Upper lobe of left lung (tissue), 6 donors: ENCODE data around the gene LARGE1. TPM values are rescaled to one million over a fixed set of nuclear protein-coding genes. Genes with fewer than 3 reads are reported as not detected.

Experiments
- ATAC-seq, 2 donors: fragments of 200-7000 bp; cut with Tn5 transposase; one replicate each; pipeline ENCODE4 v1.9.1; 2022; ENCODE audit warnings: mild to moderate bottlenecking in 2 of 2, moderate library complexity in 2 of 2; ENCODE audit not compliant: low FRiP score in 2 of 2
- DNase-seq, 2 donors: peaks; one replicate each; pipeline ENCODE4 v3.0.0-alpha.2; 2019 to 2020
- H3K27ac ChIP-seq, 4 donors: fragments of 200-600 bp; sonication (generic); one replicate each; pipeline ENCODE4 v1.5.1; 2016 to 2019
- H3K27me3 ChIP-seq, 4 donors: fragments of 200-600 bp; sonication (generic); one replicate each; pipeline ENCODE4 v1.5.1; 2017 to 2019
- H3K36me3 ChIP-seq, 4 donors: fragments of 200-600 bp; sonication (generic); one replicate each; pipeline ENCODE4 v1.5.1; 2016 to 2019
- H3K4me1 ChIP-seq, 4 donors: fragments of 200-600 bp; sonication (generic); one replicate each; pipeline ENCODE4 v1.5.1; 2018 to 2019
- H3K4me3 ChIP-seq, 4 donors: fragments of 200-600 bp; sonication (generic); one replicate each; pipeline ENCODE4 v1.5.1; 2017 to 2019; ENCODE audit warnings: mild to moderate bottlenecking in 2 of 4, moderate library complexity in 1 of 4
- H3K9me3 ChIP-seq, 4 donors: fragments of 200-600 bp; sonication (generic); one replicate each; pipeline ENCODE4 v1.5.1; 2018 to 2019
- CTCF ChIP-seq, 6 experiments: fragments of 450-650 bp in 4 of 6; fragments of 200-600 bp in 2 of 6; sonication (generic) in 2 of 6; IDR thresholded peaks; one replicate each; pipeline ENCODE4 v1.5.1; 2016 to 2019; ENCODE audit warnings: antibody characterized with exemption in 6 of 6
- EP300 ChIP-seq, 4 donors: sonication (generic); formaldehyde crosslinking; IDR thresholded peaks; one replicate each; pipeline ENCODE4 v1.5.1; 2017; ENCODE audit warnings: antibody characterized with exemption in 4 of 4, control low read depth in 2 of 4
- POLR2A ChIP-seq, 4 donors: fragments of 450-650 bp; IDR thresholded peaks; one replicate each; pipeline ENCODE4 v1.5.1; 2016 to 2017; ENCODE audit warnings: antibody characterized with exemption in 4 of 4, mild to moderate bottlenecking in 2 of 4
- POLR2AphosphoS5 ChIP-seq, 2 donors: sonication (generic); formaldehyde crosslinking; IDR thresholded peaks; one replicate each; pipeline ENCODE4 v1.5.1; 2017; ENCODE audit warnings: antibody characterized with exemption in 2 of 2
- WGBS, 2 donors: methylation state at CpG; one replicate each; pipeline ENCODE4 v1.1.5; 2017 to 2018; 5-methylcytosine and 5-hydroxymethylcytosine counted together
- total RNA-seq, 6 donors: library from RNA; depleted of rRNA in 4 of 6; stranded (reverse); fragments of >200 nt in 4 of 6; gene quantifications; one replicate each; pipeline versions ENCODE4 v1.1.0 to v1.2.1, GENCODE V29; 2016 to 2021
- donor health status: DM: no; HTN: no; CAD: no; lungs with moderate emphysema.
- donor health status: DM: no; HTN: yes; CAD: no; lungs with severe emphysema.

LARGE1 gene
- total RNA-seq, 6 donors from 2014 or later = 14.0 to 56.6 (median 25.3) TPM

GRCh38 chr22:33828302-33828701, 92.0 kb downstream of the LARGE1 start:
- Histone ChIP-seq H3K27me3 (no peaks in the 10 kb centered on the region), H3K27ac (no peak overlapping the region), H3K4me3 (no peak overlapping the region), H3K9me3 (no peaks in the 10 kb centered on the region), H3K4me1 (no peaks in the 10 kb centered on the region), H3K36me3 (no peaks in the 10 kb centered on the region)
- TF ChIP-seq EP300 (IDR thresholded peaks at IDR 0.05) = no peak
- no peak for TF ChIP-seq CTCF (IDR thresholded peaks at IDR 0.05)
- no peak for TF ChIP-seq POLR2A (IDR thresholded peaks at IDR 0.05)
- no peak for TF ChIP-seq POLR2AphosphoS5 (IDR thresholded peaks at IDR 0.05)
- WGBS, 2 donors = 85 to 91% methylated on average over 3 of the region's 3 CpGs
- no peak for ATAC-seq
- no peak for DNase-seq

DNA sequence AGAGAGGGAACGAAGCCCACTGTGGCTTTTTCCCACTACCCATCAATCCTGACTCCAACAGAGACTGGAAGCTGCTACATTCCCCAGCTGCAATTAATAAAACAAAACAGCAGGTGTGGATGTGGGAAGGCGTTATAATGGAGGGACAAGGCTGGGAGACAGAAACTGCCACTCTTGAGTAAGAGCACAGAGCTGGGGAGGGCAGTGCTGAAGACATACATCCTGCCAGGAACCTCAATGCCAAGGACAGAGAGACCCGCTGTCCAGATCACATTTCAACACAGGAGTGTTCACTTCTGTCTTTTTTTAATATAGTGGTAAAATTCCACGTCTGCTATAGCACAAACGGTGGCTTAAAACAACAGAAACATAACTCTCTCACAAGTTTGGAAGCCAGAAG, 94.5 kb downstream of the LARGE1 start:
- DNase-seq (no peak), ATAC-seq (no peak)
- Histone ChIP-seq H3K27ac (no peak overlapping the region), H3K9me3 (no peaks in the 10 kb centered on the region), H3K36me3 (no peaks in the 10 kb centered on the region), H3K4me1 (no peaks in the 10 kb centered on the region), H3K4me3 (no peak overlapping the region), H3K27me3 (no peaks in the 10 kb centered on the region)
- TF ChIP-seq POLR2A (IDR thresholded peaks at IDR 0.05) (no peak), CTCF (IDR thresholded peaks at IDR 0.05) (no peak), POLR2AphosphoS5 (IDR thresholded peaks at IDR 0.05) (no peak), EP300 (IDR thresholded peaks at IDR 0.05) (no peak)
- WGBS, 2 donors = 86% methylated on average over 5 of the region's 5 CpGs

GRCh38 chr22:33823552-33823951, 96.7 kb downstream of the LARGE1 start:
- Histone ChIP-seq H3K36me3 (no peaks in the 10 kb centered on the region), H3K4me3 (no peak overlapping the region), H3K27ac (no peak overlapping the region), H3K4me1 (no peaks in the 10 kb centered on the region), H3K27me3 (no peaks in the 10 kb centered on the region), H3K9me3 (no peaks in the 10 kb centered on the region)
- WGBS, 2 donors = 80 to 91% methylated on average over 8 of the region's 8 CpGs
- TF ChIP-seq POLR2A (IDR thresholded peaks at IDR 0.05) = no peak
- TF ChIP-seq EP300 (IDR thresholded peaks at IDR 0.05) = peak in 1 of 4 donors; percentile 0
- no peak for DNase-seq
- no peak for ATAC-seq

- DNase-seq = no peak
- WGBS, 2 donors = 86 to 88% methylated on average over 4 of the region's 4 CpGs
These were observed 99.0 kb downstream of the LARGE1 start for GRCh38 chr22:33821290-33821689.

DNA sequence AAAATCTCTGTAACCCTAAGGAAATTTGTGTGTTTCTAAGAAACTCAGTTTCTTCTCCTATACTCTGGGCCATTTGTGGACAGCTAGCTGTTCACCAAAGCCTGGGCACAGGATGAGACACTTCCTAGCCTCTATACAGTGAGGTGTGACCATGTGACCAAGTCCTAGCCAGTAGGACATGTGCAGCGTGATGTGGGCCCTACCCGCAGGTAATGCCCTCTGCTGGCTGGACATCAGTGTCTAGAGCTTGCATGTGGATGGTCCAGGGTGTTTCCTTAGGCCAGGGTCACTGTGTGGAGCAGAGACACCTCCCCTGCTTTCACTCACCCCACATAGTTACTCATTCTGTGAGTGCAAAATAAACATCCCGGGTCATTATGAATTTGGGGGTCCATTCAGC, 100.5 kb downstream of the LARGE1 start:
- 89 to 96% methylated on average over 1 to 3 of the region's 3 CpGs for WGBS, 2 donors
- Histone ChIP-seq H3K4me1 (no peaks in the 10 kb centered on the region), H3K9me3 (peaks cover 0 to 5% (median 0%) of the 10 kb centered on the region in 4 donors), H3K27ac (no peak overlapping the region), H3K4me3 (no peak overlapping the region), H3K36me3 (no peaks in the 10 kb centered on the region), H3K27me3 (no peaks in the 10 kb centered on the region)
- ATAC-seq (no peak), DNase-seq (no peak)
- TF ChIP-seq EP300 (IDR thresholded peaks at IDR 0.05) = no peak
- TF ChIP-seq POLR2A (IDR thresholded peaks at IDR 0.05) = no peak
- TF ChIP-seq POLR2AphosphoS5 (IDR thresholded peaks at IDR 0.05) = no peak
- TF ChIP-seq CTCF (IDR thresholded peaks at IDR 0.05) = no peak

More at GRCh38 chr22:33821290-33821689, 99.0 kb downstream of the LARGE1 start:
- no peak overlapping the region for H3K27ac ChIP-seq
- no peaks in the 10 kb centered on the region for H3K9me3 ChIP-seq
- TF ChIP-seq CTCF (IDR thresholded peaks at IDR 0.05) = no peak
- no peaks in the 10 kb centered on the region for H3K36me3 ChIP-seq
- ATAC-seq = no peak
- H3K4me1 ChIP-seq = no peaks in the 10 kb centered on the region
- no peak overlapping the region for H3K4me3 ChIP-seq
- no peaks in the 10 kb centered on the region for H3K27me3 ChIP-seq
